ENCODE measurements around the gene ACADVL.

DNA sequence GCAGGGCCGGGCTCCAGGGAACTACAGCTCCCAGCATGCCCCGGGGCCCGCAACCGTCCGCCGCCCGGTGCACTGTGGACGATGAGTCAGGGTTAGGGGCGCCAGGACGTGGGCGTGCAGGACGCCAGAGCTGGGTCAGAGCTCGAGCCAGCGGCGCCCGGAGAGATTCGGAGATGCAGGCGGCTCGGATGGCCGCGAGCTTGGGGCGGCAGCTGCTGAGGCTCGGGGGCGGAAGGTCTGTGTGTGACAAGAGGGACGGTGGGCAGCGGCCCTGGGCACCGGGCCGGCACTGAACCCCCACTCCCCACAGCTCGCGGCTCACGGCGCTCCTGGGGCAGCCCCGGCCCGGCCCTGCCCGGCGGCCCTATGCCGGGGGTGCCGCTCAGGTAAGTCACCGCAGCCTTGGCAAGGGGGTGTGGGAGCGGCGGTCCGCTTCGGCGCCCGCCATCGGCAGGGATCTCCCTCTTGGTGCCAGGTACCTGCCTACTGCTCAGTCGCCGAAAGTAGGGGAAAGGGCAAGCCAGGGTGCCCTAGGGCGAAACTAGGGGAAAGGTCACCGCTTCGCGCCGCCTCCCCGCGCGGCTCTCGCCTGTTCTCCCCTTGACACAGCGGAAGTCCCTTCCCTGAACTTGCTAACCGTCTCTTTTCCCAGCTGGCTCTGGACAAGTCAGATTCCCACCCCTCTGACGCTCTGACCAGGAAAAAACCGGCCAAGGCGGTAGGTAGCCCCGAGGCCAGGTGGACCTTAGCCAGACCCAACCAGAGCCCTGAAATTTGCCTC, at the start of gene ACADVL, which contains the start of gene DLG4:
- no peak for TF ChIP-seq CTCF (IDR thresholded peaks at IDR 0.05; ENCODE audit: insufficient read depth, low read length, poor library complexity, severe bottlenecking)
- TF ChIP-seq EZH2phosphoT487 (conservative IDR thresholded peaks at IDR 0.05; ENCODE audit: low read length): no peak
